CD4-positive, alpha-beta T cell treated with Interleukin-6 for 4 hours (primary cell): Measurements from ENCODE around the gene FHAD1.

Source experiments
- DNase-seq: peaks from one replicate; pipeline ENCODE4 v3.0.0-alpha.2; 2020; ENCODE audit warnings: mixed read lengths

The FHAD1 gene

GRCh38 chr1:15405106-15405850 is 158.3 kb downstream of the FHAD1 start:
- DNase-seq: no peak

- DNase-seq: no peak
Measured at GRCh38 chr1:15406614-15407559, 159.9 kb downstream of the FHAD1 start.

GRCh38 chr1:15407580-15407979 is 160.6 kb downstream of the FHAD1 start:
- DNase-seq: no peak

GRCh38 chr1:15408890-15409387 is 161.9 kb downstream of the FHAD1 start:
- no peak for DNase-seq

GRCh38 chr1:15409388-15410222 is 162.6 kb downstream of the FHAD1 start, which contains the start of gene EFHD2:
TSS of gene EFHD2 (plus strand) at chr1:15409888. CDS start at chr1:15409972, 84 bp downstream.
- DNase-seq: peak; percentile 92

GRCh38 chr1:15410223-15410883 is 163.3 kb downstream of the FHAD1 start:
- DNase-seq: peak; percentile 23

GRCh38 chr1:15410884-15411245 is 163.8 kb downstream of the FHAD1 start:
- peak; percentile 14 for DNase-seq

GRCh38 chr1:15411593-15412137 is 164.6 kb downstream of the FHAD1 start:
- DNase-seq: peak; percentile 51

- peak; percentile 61 for DNase-seq
Measured at GRCh38 chr1:15412175-15412800, 165.3 kb downstream of the FHAD1 start.

- DNase-seq: no peak
Measured at GRCh38 chr1:15412843-15413242, 165.8 kb downstream of the FHAD1 start.

- DNase-seq: no peak
Measured at GRCh38 chr1:15413563-15414444, 166.8 kb downstream of the FHAD1 start.

- DNase-seq: no peak
Measured at GRCh38 chr1:15414445-15414983, 167.5 kb downstream of the FHAD1 start.

- DNase-seq: peak; percentile 75
Measured at GRCh38 chr1:15417059-15417934, 170.3 kb downstream of the FHAD1 start.

GRCh38 chr1:15418806-15419515 is 171.9 kb downstream of the FHAD1 start:
- DNase-seq: no peak

- no peak for DNase-seq
Measured at GRCh38 chr1:15420853-15421465, 173.9 kb downstream of the FHAD1 start.

- no peak for DNase-seq
Measured at GRCh38 chr1:15422871-15423270, 175.8 kb downstream of the FHAD1 start.

- DNase-seq: no peak
Measured at GRCh38 chr1:15423355-15424077, 176.5 kb downstream of the FHAD1 start.
